ENCODE results near the gene B3GAT1. TPM values are rescaled to one million over a fixed set of nuclear protein-coding genes. Genes with fewer than 3 reads are reported as not detected.

Gene B3GAT1
- total RNA-seq, 1 experiment from 2014 or later = not detected

- DNase-seq (ENCODE audit: low read depth, low spot score) (no peak), ATAC-seq (no peak)
- Histone ChIP-seq H3K4me1 (ENCODE audit: control insufficient read depth in 1 of 2, insufficient read depth in 2 of 2, low read length in 2 of 2) (no peaks in the 10 kb centered on the region), H3K4me2 (ENCODE audit: low read length) (no peak overlapping the region), H3K9ac (ENCODE audit: low read length) (no peak overlapping the region), H3K4me3 (replicated peaks in 1 of 2; ENCODE audit: low read depth in 1 of 2, low read length in 2 of 2) (no peak overlapping the region), H2AFZ (ENCODE audit: low read depth, low read length, poor library complexity, severe bottlenecking) (no peak overlapping the region), H3K79me2 (ENCODE audit: insufficient read depth, low read length) (no peaks in the 10 kb centered on the region), H3K27ac (ENCODE audit: low read depth, low read length) (no peak overlapping the region), H4K20me1 (ENCODE audit: insufficient read depth) (no peaks in the 10 kb centered on the region), H3K36me3 (ENCODE audit: control insufficient read depth in 1 of 2, insufficient read depth in 2 of 2, low read length in 2 of 2) (no peaks in the 10 kb centered on the region), H3K9me2 (ENCODE audit: insufficient read depth) (no peaks in the 10 kb centered on the region), H3K9me3 (ENCODE audit: control insufficient read depth in 1 of 2, insufficient read depth in 1 of 2, low read depth in 1 of 2, low read length in 2 of 2) (no peaks in the 10 kb centered on the region), H3K27me3 (ENCODE audit: insufficient read depth, low read length) (no peaks in the 10 kb centered on the region)
- POLR2A ChIA-PET = no interaction called here
- CTCF ChIA-PET = no interaction called here
- TF ChIP-seq CEBPB (IDR thresholded peaks at IDR 0.05; ENCODE audit: low read depth) (no peak), RAD21 (IDR thresholded peaks at IDR 0.05; ENCODE audit: low read depth) (no peak), TCF7L2 (IDR thresholded peaks at IDR 0.05; ENCODE audit: borderline replicate concordance, extremely low read depth, insufficient read depth, insufficient read length) (no peak), MAX (IDR thresholded peaks at IDR 0.05) (no peak), EGR1 (IDR thresholded peaks at IDR 0.05; ENCODE audit: low read depth) (no peak), SP1 (IDR thresholded peaks at IDR 0.05; ENCODE audit: low read depth) (no peak), EZH2phosphoT487 (IDR thresholded peaks at IDR 0.05; ENCODE audit: borderline replicate concordance) (no peak), ELF1 (IDR thresholded peaks at IDR 0.05; ENCODE audit: borderline replicate concordance, low read depth) (no peak), YY1 (IDR thresholded peaks at IDR 0.05; ENCODE audit: extremely low read depth, insufficient replicate concordance, low read depth, low read length) (no peak), CBX3 (IDR thresholded peaks at IDR 0.05; ENCODE audit: low read depth) (no peak)
- intact Hi-C loops (cut with micrococcal nuclease) = no loop called here
- BruUV-seq (replicated peaks) = no TSS peak
- RAD21 ChIA-PET (ENCODE audit: low non-redundant PET in 1 of 2, low total read pairs in 2 of 2, uncharacterized antibody in 2 of 2, unreplicated experiment in 2 of 2) = no interaction called here
Observed at GRCh38 chr11:134391656-134392055, 20.4 kb downstream of the B3GAT1 start.

- H2AFZ ChIP-seq (ENCODE audit: low read depth, low read length, poor library complexity, severe bottlenecking) = no peak overlapping the region
- H3K27ac ChIP-seq (ENCODE audit: low read depth, low read length) = no peak overlapping the region
- no peaks in the 10 kb centered on the region for H3K9me3 ChIP-seq (ENCODE audit: control insufficient read depth in 1 of 2, insufficient read depth in 1 of 2, low read depth in 1 of 2, low read length in 2 of 2)
- H3K9me2 ChIP-seq (ENCODE audit: insufficient read depth) = no peaks in the 10 kb centered on the region
- H3K4me1 ChIP-seq (ENCODE audit: control insufficient read depth in 1 of 2, insufficient read depth in 2 of 2, low read length in 2 of 2) = no peaks in the 10 kb centered on the region
- intact Hi-C loops (cut with micrococcal nuclease) = no loop called here
- no peak overlapping the region for H3K4me3 ChIP-seq (replicated peaks in 1 of 2; ENCODE audit: low read depth in 1 of 2, low read length in 2 of 2)
- no peaks in the 10 kb centered on the region for H3K36me3 ChIP-seq (ENCODE audit: control insufficient read depth in 1 of 2, insufficient read depth in 2 of 2, low read length in 2 of 2)
- no peak overlapping the region for H3K9ac ChIP-seq (ENCODE audit: low read length)
- ATAC-seq (no peak), DNase-seq (ENCODE audit: low read depth, low spot score) (no peak)
- CTCF ChIA-PET = no interaction called here
- POLR2A ChIA-PET = no interaction called here
- no TSS peak for BruUV-seq (replicated peaks)
- H3K4me2 ChIP-seq (ENCODE audit: low read length) = no peak overlapping the region
- H4K20me1 ChIP-seq (ENCODE audit: insufficient read depth) = no peaks in the 10 kb centered on the region
- H3K79me2 ChIP-seq (ENCODE audit: insufficient read depth, low read length) = no peaks in the 10 kb centered on the region
- no peak for TF ChIP-seq EGR1 (IDR thresholded peaks at IDR 0.05; ENCODE audit: low read depth)
- peak in 1 of 3 experiments; percentile 15; a peak in 1 of 6 replicates for TF ChIP-seq CTCF (IDR thresholded peaks at IDR 0.05 in 2 of 3, conservative IDR thresholded peaks at IDR 0.05 in 1 of 3; ENCODE audit: borderline replicate concordance in 1 of 3, insufficient read depth in 1 of 3, low read depth in 2 of 3, low read length in 2 of 3)
- H3K27me3 ChIP-seq (ENCODE audit: insufficient read depth, low read length) = no peaks in the 10 kb centered on the region
- RAD21 ChIA-PET (ENCODE audit: low non-redundant PET in 1 of 2, low total read pairs in 2 of 2, uncharacterized antibody in 2 of 2, unreplicated experiment in 2 of 2) = no interaction called here
Observed at GRCh38 chr11:134390706-134391569, 21.1 kb downstream of the B3GAT1 start.

Measured in HCT116 (cell line).